ENCODE measurements around the gene MCM3. TPM values are rescaled to one million over a fixed set of nuclear protein-coding genes. Genes with fewer than 3 reads are reported as not detected.

MCM3 gene
- 136 and 142 TPM in 2 replicates for total RNA-seq

- intact Hi-C loops (cut with micrococcal nuclease) = loop anchor here (1.0 to 10.0 kb wide), 16 partner anchors 21 to 1440 kb away; partner anchors contain the start of genes EFHC1, GSTA4, PAQR8 and TMEM14A
Measured at GRCh38 chr6:52284460-52285176, at the start of gene MCM3. Gene MCM3, minus strand, starts transcription at chr6:52284742. Its CDS starts 68 bp downstream, at chr6:52284674.

- intact Hi-C loops (cut with micrococcal nuclease) = loop anchor here (2.0 kb wide), 1 partner anchor 65 kb away; no protein-coding TSS in a partner anchor
Measured at GRCh38 chr6:52333840-52334200, 49.3 kb upstream of the MCM3 start.

DNA sequence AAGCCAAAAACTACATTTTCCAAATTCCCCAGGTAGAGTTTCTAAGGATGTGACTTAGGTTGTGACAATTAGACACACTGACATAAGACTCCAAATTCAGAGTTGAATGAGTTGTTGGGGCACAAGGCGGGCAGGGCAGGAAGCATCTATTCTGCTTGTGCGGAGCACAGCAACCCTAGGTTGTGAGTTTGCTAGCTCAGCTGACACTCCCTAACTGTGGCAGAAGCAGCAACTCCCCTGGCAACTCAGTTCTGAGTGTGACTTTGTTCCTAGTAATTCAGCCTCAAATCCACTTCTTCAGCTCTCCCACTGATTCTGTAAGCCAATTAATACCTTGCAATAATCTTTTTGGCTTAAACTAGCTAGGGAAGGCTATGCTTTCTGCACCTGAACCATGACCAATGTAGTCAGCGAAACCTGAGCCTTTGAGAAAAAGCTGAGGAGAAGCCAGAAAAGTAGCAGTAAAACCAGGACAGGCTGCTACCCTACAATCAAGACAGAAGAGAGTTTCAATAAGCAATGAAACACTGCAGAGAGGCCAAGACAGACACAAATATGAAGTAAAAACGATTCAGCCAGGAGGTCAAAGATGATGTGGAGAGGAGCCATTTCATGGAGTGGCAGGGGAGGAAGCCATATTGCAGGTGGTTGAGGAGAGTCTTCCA lies 47.4 kb upstream of the MCM3 start:
- intact Hi-C loops (cut with micrococcal nuclease) = loop anchor here (2.0 kb wide), 1 partner anchor 15 kb away; no protein-coding TSS in a partner anchor

GRCh38 chr6:52330470-52330869 lies 45.9 kb upstream of the MCM3 start:
- intact Hi-C loops (cut with micrococcal nuclease) = loop anchor here (2.0 kb wide), 1 partner anchor 14 kb away; no protein-coding TSS in a partner anchor

- intact Hi-C loops (cut with micrococcal nuclease) = no loop called here
Measured at GRCh38 chr6:52328729-52329128, 44.2 kb upstream of the MCM3 start.

DNA sequence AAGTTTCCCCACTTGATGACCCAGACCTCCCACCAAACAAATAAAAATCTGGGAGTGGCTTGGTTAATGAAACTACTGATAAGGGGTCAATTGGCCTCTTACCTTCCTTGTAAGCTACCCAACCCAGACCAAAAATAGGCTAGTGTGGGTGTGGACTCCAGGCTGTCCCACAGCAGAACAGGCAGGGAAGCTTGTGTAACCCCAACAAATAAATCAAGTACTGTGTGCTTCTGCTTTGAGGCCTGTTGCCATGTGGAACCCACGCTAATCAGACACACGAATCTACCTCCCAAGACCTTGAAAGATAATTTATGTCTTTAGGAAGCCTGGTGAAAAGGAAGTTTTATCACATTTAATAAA lies 43.7 kb upstream of the MCM3 start:
- intact Hi-C loops (cut with micrococcal nuclease) = no loop called here

GRCh38 chr6:52326540-52327364 lies 42.2 kb upstream of the MCM3 start:
- intact Hi-C loops (cut with micrococcal nuclease) = no loop called here

GRCh38 chr6:52325695-52326471 lies 41.3 kb upstream of the MCM3 start:
- intact Hi-C loops (cut with micrococcal nuclease) = no loop called here

- intact Hi-C loops (cut with micrococcal nuclease) = no loop called here
Measured at GRCh38 chr6:52324189-52324588, 39.6 kb upstream of the MCM3 start.

- intact Hi-C loops (cut with micrococcal nuclease) = loop anchor here (2.0 kb wide), 1 partner anchor 13 kb away; no protein-coding TSS in a partner anchor
Measured at GRCh38 chr6:52317841-52318581, 33.5 kb upstream of the MCM3 start.

- intact Hi-C loops (cut with micrococcal nuclease) = loop anchor here (2.0 kb wide), 1 partner anchor 14 kb away; no protein-coding TSS in a partner anchor
Measured at GRCh38 chr6:52317211-52317610, 32.7 kb upstream of the MCM3 start.

DNA sequence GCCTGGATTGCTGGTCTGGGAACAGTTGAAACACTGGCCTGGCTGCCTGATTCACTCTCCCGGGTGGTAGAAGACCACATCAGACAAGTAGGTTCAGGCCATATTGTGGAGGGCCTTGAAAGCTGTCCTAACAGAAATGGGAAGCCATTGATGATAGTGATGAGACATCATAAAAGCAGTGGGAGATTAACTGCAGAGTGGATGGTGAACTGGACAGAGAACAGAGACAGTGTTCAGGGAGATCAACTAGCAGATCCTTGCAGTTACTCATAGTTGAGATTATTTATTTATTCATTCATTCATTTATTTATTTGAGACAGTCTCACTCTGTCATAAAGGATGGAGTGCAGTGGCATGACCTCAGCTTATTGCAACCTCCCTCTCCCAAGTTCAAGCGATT lies 30.2 kb upstream of the MCM3 start:
- intact Hi-C loops (cut with micrococcal nuclease) = no loop called here

- intact Hi-C loops (cut with micrococcal nuclease) = no loop called here
Measured at GRCh38 chr6:52312461-52312860, 27.9 kb upstream of the MCM3 start.

GRCh38 chr6:52310932-52311331 lies 26.4 kb upstream of the MCM3 start:
- intact Hi-C loops (cut with micrococcal nuclease) = no loop called here

GRCh38 chr6:52307900-52308372 lies 23.4 kb upstream of the MCM3 start:
- intact Hi-C loops (cut with micrococcal nuclease) = loop anchor here (1.0 to 5.0 kb wide), 3 partner anchors 54 to 354 kb away; partner anchors contain the start of gene PAQR8

DNA sequence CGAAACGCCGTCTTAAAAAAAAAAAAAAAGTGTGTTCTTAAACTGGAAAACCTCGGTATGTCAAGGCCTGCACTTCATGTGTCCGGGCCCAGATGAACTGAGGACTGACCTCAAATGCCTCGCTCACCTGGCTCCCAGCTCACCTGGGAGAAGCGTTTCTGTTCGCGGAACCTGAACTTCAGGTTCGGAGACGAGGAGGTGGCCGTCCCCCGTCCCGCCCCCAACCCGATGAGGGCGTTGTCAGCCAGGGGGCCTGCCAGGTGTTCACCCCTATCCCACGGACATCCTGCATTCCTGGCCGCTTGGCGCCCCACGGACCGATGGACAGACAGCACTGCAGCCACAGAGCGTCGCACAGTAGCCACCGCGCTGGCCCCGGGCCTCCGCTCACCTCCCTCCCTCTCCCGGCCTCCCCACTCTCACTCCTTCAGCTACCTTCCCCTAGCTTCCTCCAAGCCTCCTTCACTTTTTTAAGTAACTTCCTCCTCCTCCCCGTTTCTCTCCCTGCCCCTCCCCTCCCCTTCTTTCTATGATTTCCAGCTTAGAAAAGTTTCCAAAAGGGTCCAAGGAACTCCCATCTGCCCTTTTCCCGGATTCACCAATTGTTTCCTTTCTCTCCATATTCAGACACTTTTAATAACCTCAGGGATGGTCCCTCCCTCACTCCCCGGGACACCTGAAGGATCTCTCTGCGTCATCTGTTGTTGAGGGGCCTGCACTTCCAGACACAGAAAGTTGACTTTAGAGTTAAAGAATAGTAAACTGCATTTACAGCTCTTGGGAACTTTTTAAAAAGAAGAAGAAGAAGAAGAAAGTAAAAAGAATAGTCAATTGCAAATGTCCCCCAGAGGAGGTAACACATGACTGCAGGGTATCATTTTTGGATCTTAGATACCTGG lies 22.7 kb upstream of the MCM3 start:
- intact Hi-C loops (cut with micrococcal nuclease) = loop anchor here (1.0 to 5.0 kb wide), 2 partner anchors 55 to 355 kb away; partner anchors contain the start of gene PAQR8

GRCh38 chr6:52305948-52306767 lies 21.6 kb upstream of the MCM3 start:
- intact Hi-C loops (cut with micrococcal nuclease) = loop anchor here (1.0 to 5.0 kb wide), 2 partner anchors 21 to 356 kb away; no protein-coding TSS in a partner anchor

DNA sequence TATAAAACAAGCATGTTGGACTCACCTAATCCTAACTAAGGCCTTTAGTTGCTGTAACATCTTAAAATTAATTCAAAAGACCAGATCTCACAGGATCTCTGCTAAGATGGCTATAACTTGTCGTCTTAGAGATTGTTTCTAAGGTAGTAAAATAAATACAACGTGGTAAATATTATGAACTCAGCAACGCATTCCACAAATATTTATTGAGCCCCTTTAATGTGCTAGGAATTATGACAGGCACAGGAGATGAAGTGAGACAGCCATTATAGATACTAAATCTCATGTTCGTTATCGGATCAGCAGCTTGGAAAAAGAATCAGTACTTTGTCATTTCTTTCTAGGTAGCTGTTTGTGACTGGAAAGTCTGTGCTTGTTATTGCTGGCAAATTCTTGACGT lies 20.9 kb upstream of the MCM3 start:
- intact Hi-C loops (cut with micrococcal nuclease) = loop anchor here (1.0 to 5.0 kb wide), 2 partner anchors 20 to 357 kb away; no protein-coding TSS in a partner anchor
